HepG2 (cell line): ENCODE results near the gene YIF1B. TPM values are rescaled to one million over a fixed set of nuclear protein-coding genes. Genes with fewer than 3 reads are reported as not detected.
A peak's percentile ranks its signal among the peaks of the same experiment; 100 is the strongest.

ENCODE experiments used
- ATAC-seq: fragments of 200-7000 bp; cut with Tn5 transposase; 3 replicates; pipeline ENCODE4 v1.9.1; 2020; ENCODE audit warnings: mild to moderate bottlenecking, moderate library complexity
- BruUV-seq: library from RNA; stranded (reverse); fragments of 400-500 nt; replicated peaks from 2 replicates; lab custom pipeline; 2021; lab: Mats Ljungman, UMichigan
- CTCF ChIA-PET: fragments of 300-600 bp; formaldehyde crosslinking; extraction: SDS; loops from one replicate; lab custom pipeline; 2021; ENCODE audit warnings: low total read pairs, inconsistent platforms, low intra/inter-chr PET ratio; lab: Yijun Ruan, JAX
- POLR2A ChIA-PET: fragments of 350-600 bp; sonication (Branson Sonifier 250); formaldehyde crosslinking; loops from one replicate; lab custom pipeline; 2020; ENCODE audit warnings: antibody characterized with exemption, inconsistent platforms; lab: Yijun Ruan, JAX
- DNase-seq: peaks from one replicate; pipeline ENCODE4 v3.0.0-alpha.2; 2015; ENCODE audit warnings: low spot score
- FAIRE-seq: peaks from 3 replicates; lab custom pipeline; 2011; peaks lifted over from hg19 to GRCh38; lab: Jason Lieb, UNC
- H2AFZ ChIP-seq: one replicate; pipeline ENCODE4 v1.6.1; 2011; ENCODE audit warnings: low read length, inconsistent platforms
- H3K27ac ChIP-seq: fragments of 300-600 bp; 3 replicates; pipeline ENCODE4 v1.8.0; 2011; ENCODE audit warnings: mixed run types, mild to moderate bottlenecking, mixed read lengths, low read length, inconsistent platforms; ENCODE audit not compliant: insufficient read depth; ENCODE audit errors: extremely low read length
- H3K27me3 ChIP-seq, 2 experiments: fragments of 200-600 bp in 1 of 2; 2 replicates in 1 of 2; 3 replicates in 1 of 2; pipeline versions ENCODE4 v1.6.0 to v1.8.0; 2011; ENCODE audit warnings: low read length in 2 of 2, mild to moderate bottlenecking in 2 of 2, moderate library complexity in 2 of 2, inconsistent platforms in 1 of 2; ENCODE audit not compliant: insufficient read depth in 2 of 2, control insufficient read depth in 1 of 2
- H3K36me3 ChIP-seq, 2 experiments: fragments of 200-600 bp in 1 of 2; replicated peaks in 1 of 2; 2 replicates in 1 of 2; 3 replicates in 1 of 2; pipeline versions ENCODE4 v1.5.1 to v1.8.0; 2011; ENCODE audit warnings: low read length in 2 of 2, inconsistent platforms in 1 of 2; ENCODE audit not compliant: insufficient read depth in 2 of 2, control insufficient read depth in 1 of 2
- H3K4me1 ChIP-seq: 2 replicates; pipeline ENCODE4 v1.5.1; 2012; ENCODE audit warnings: low read length, inconsistent platforms; ENCODE audit not compliant: insufficient read depth
- H3K4me2 ChIP-seq: 2 replicates; pipeline ENCODE4 v1.6.0; 2011; ENCODE audit warnings: low read depth, low read length, inconsistent platforms
- H3K4me3 ChIP-seq, 3 experiments: fragments of 200-600 bp in 1 of 3; sonication (generic), shearing (Covaris generic) in 1 of 3; replicated peaks in 1 of 3; 2 replicates each; pipeline ENCODE4 v1.5.1; 2011 to 2016; ENCODE audit warnings: low read length in 3 of 3, inconsistent platforms in 2 of 3, low read depth in 2 of 3, mild to moderate bottlenecking in 2 of 3, control low read depth in 1 of 3, mixed read lengths in 1 of 3; ENCODE audit not compliant: insufficient read depth in 1 of 3
- H3K79me2 ChIP-seq: one replicate; pipeline ENCODE4 v1.6.1; 2011; ENCODE audit warnings: low read length, inconsistent platforms; ENCODE audit not compliant: insufficient read depth
- H3K9ac ChIP-seq: 2 replicates; pipeline ENCODE4 v1.6.0; 2011; ENCODE audit warnings: mild to moderate bottlenecking, low read depth, low read length, inconsistent platforms; ENCODE audit not compliant: insufficient read depth
- H3K9me3 ChIP-seq: 2 replicates; pipeline ENCODE4 v1.5.1; 2012; ENCODE audit warnings: mild to moderate bottlenecking, low read length
- H4K20me1 ChIP-seq: 2 replicates; pipeline ENCODE4 v1.6.0; 2011; ENCODE audit warnings: inconsistent platforms, mild to moderate bottlenecking, low read length, moderate library complexity; ENCODE audit not compliant: insufficient read depth
- ATF1 ChIP-seq: IDR thresholded peaks from 2 replicates; pipeline ENCODE4 v1.6.1; 2016; ENCODE audit warnings: mild to moderate bottlenecking, control low read depth
- CAMTA2 ChIP-seq: sonication (generic); formaldehyde crosslinking; IDR thresholded peaks from 2 replicates; pipeline ENCODE4 v1.4.0; 2020; ENCODE audit warnings: mild to moderate bottlenecking, missing genetic modification reagents, borderline replicate concordance
- CENPX ChIP-seq: sonication (generic); formaldehyde crosslinking; IDR thresholded peaks from 2 replicates; pipeline ENCODE4 v1.9.0; 2021; ENCODE audit warnings: mild to moderate bottlenecking, missing genetic modification reagents, moderate library complexity
- RAD21 ChIP-seq: fragments of 450-650 bp; formaldehyde crosslinking; IDR thresholded peaks from 2 replicates; pipeline ENCODE4 v1.5.0; 2020; ENCODE audit warnings: mild to moderate bottlenecking
- TMF1 ChIP-seq: sonication (generic); formaldehyde crosslinking; IDR thresholded peaks from 2 replicates; pipeline ENCODE4 v1.8.1; 2022; ENCODE audit warnings: low read depth, missing genetic modification reagents
- TSC22D2 ChIP-seq: sonication (generic); formaldehyde crosslinking; IDR thresholded peaks from 2 replicates; pipeline ENCODE4 v1.5.1; 2020; ENCODE audit warnings: missing genetic modification reagents, mild to moderate bottlenecking, borderline replicate concordance
- ZNF292 ChIP-seq: sonication (generic); formaldehyde crosslinking; IDR thresholded peaks from 2 replicates; pipeline ENCODE4 v1.8.1; 2022; ENCODE audit warnings: mild to moderate bottlenecking, low read depth, missing genetic modification reagents, borderline replicate concordance
- ZNF33B ChIP-seq: sonication (generic); formaldehyde crosslinking; IDR thresholded peaks from 2 replicates; pipeline ENCODE4 v1.5.1; 2020; ENCODE audit warnings: mild to moderate bottlenecking, missing genetic modification reagents
- ZNF496 ChIP-seq: sonication (generic); formaldehyde crosslinking; IDR thresholded peaks from 2 replicates; pipeline ENCODE4 v1.8.1; 2023; ENCODE audit warnings: mild to moderate bottlenecking, moderate library complexity, missing genetic modification reagents; ENCODE audit not compliant: insufficient replicate concordance
- ZNF777 ChIP-seq: sonication (generic); formaldehyde crosslinking; IDR thresholded peaks from 2 replicates; pipeline ENCODE4 v1.4.0; 2020; ENCODE audit warnings: missing genetic modification reagents
- ZSCAN29 ChIP-seq: sonication (generic); formaldehyde crosslinking; conservative IDR thresholded peaks from 2 replicates; pipeline ENCODE4 v1.4.0; 2020; ENCODE audit warnings: mild to moderate bottlenecking, missing genetic modification reagents
- WGBS: methylation state at CpG from one replicate; pipeline ENCODE4 v1.1.6; 2017; ENCODE audit warnings: low lambda C conversion rate; 5-methylcytosine and 5-hydroxymethylcytosine counted together
- in situ Hi-C: cut with HindIII; loops from 2 replicates; pipeline ENCODE4 v1.10.0; 2017; ENCODE audit warnings: low pct_unique_long_range_greater_than_20kb; ENCODE audit not compliant: extremely low pct_ligation_motif_present
- intact Hi-C: fragments of 100-400 bp; cut with micrococcal nuclease; formaldehyde crosslinking; loops from one replicate; pipeline ENCODE4 v1.10.0; 2022; ENCODE audit not compliant: unreplicated experiment
- polyA plus RNA-seq, 8 experiments: library from polyadenylated mRNA; depleted of rRNA in 3 of 8; stranded (reverse) in 7 of 8; unstranded in 1 of 8; fragments of >200 nt; fragmentation: Illumina TruSeq in 4 of 8; extraction: Trizol in 4 of 8; gene quantifications; 2 replicates each; pipeline versions ENCODE4 v1.2.1 to v1.2.3, GENCODE V29; 2011 to 2016; ENCODE audit warnings: low read depth in 4 of 8, missing spikeins in 1 of 8, mixed read lengths in 1 of 8; ENCODE audit not compliant: insufficient read depth in 1 of 8
- total RNA-seq, 5 experiments: library from RNA; depleted of rRNA; stranded (reverse); fragments of >200 nt; fragmentation: Illumina TruSeq; extraction: Trizol; gene quantifications; 2 replicates each; pipeline ENCODE4 v1.2.3, GENCODE V29; 2016; ENCODE audit warnings: low read depth in 1 of 5
- TF ChIP-seq, protein P1 (sequence below): sonication (generic); formaldehyde crosslinking; IDR thresholded peaks from 2 replicates; pipeline ENCODE4 v1.5.1; 2020; ENCODE audit warnings: mild to moderate bottlenecking, missing genetic modification reagents, borderline replicate concordance

Gene YIF1B
- total and polyA plus RNA-seq, 2 of the 13 experiments (the other 11 are each of a cell fraction or from before 2014, with no cell fraction given), result 41.4 to 85.2 TPM

- TF ChIP-seq, protein P1, sequence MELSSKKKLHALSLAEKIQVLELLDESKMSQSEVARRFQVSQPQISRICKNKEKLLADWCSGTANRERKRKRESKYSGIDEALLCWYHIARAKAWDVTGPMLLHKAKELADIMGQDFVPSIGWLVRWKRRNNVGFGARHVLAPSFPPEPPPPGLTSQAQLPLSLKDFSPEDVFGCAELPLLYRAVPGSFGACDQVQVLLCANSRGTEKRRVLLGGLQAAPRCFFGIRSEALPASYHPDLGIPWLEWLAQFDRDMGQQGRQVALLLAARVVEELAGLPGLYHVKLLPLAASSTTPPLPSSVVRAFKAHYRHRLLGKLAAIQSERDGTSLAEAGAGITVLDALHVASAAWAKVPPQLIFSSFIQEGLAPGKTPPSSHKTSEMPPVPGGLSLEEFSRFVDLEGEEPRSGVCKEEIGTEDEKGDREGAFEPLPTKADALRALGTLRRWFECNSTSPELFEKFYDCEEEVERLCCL (CRISPR knock-in tag), result no peak
- peak; percentile 61; the same call in 1 of the 2 replicates for TF ChIP-seq ZNF777
- no peak for TF ChIP-seq ZNF292 (CRISPR knock-in tag)
These were observed 3.9 kb upstream of the YIF1B start, which contains the start of gene KCNK6 (continued) for GRCh38 chr19:38319421-38320258.

DNA sequence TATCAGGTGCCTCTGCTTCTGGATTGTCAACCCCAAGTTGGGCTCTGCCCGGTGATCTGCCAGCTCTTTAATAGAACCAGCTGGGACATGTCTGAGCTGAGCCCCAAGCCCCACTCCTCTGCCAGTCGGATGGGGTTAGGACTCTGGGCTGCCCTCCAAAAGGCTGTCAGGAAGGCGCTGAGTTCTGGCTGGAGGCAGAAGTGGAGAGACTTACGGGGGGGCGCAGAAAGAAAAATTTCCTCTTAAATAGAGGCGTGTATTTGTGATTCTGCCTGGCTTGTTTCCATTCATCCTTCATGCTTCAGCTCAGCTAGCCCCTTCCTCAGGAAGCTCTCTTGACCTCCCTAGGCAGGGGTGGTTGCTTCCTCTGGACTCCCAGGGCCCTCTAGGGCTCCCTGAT, 2.9 kb upstream of the YIF1B start:
- ATAC-seq (no peak), FAIRE-seq (no peak), DNase-seq (no peak)
- Histone ChIP-seq H3K4me2 (no peak overlapping the region), H2AFZ (no peak overlapping the region), H3K4me1 (peaks cover 27% of the 10 kb centered on the region), H3K4me3 (no peak overlapping the region), H3K27ac (no peak overlapping the region), H3K9me3 (no peaks in the 10 kb centered on the region), H3K9ac (no peak overlapping the region), H3K36me3 (no peaks in the 10 kb centered on the region), H4K20me1 (no peaks in the 10 kb centered on the region), H3K27me3 (peaks cover 8 to 49% of the 10 kb centered on the region in 2 experiments; a peak in 4 of 5 replicates), H3K79me2 (peaks cover 4% of the 10 kb centered on the region)
- ChIA-PET POLR2A (no interaction called here), CTCF (no interaction called here)
- intact Hi-C loops, result no loop called here
- no TSS peak for BruUV-seq
- WGBS, result 70% methylated on average over 6 of the region's 6 CpGs
- in situ Hi-C loops, result no loop called here
- TF ChIP-seq TSC22D2 (CRISPR knock-in tag) (no peak), ZNF33B (CRISPR knock-in tag) (no peak), ZSCAN29 (CRISPR knock-in tag) (no peak), ZNF496 (no peak), CAMTA2 (CRISPR knock-in tag) (no peak), TMF1 (CRISPR knock-in tag) (no peak), RAD21 (no peak), ATF1 (CRISPR knock-in tag) (no peak), CENPX (CRISPR knock-in tag) (no peak)
